GM21381 (cell line): Measurements from ENCODE around the gene DAZAP1.

Experiments used
- ATAC-seq: cut with Tn5 transposase; IDR thresholded peaks from one replicate; pipeline ENCODE4 v1.9.1; 2021; ENCODE audit warnings: mild to moderate bottlenecking, moderate library complexity; ENCODE audit not compliant: unreplicated experiment

The DAZAP1 gene

DNA sequence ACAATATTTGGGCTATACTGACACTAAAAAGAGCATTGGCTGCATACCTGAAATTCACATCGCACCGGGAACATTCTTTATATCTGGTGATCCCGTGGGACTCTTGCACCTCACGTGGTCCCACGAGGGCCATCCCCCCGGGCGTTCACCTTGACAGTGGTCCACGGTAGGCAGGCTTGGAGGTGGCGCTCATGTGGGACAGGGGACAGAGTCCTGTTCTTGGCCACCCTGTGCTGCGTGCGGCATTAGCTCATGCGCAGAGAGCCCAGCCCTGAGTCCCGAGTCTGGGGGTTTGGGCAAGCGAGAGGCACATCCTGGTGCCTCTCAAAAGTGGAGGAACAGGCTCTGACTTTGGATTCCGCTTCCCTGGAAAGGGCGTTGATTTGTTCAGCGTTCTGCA, 13.5 kb upstream of the DAZAP1 start:
- ATAC-seq = no peak

GRCh38 chr19:1394252-1395193, 12.9 kb upstream of the DAZAP1 start:
- ATAC-seq = no peak

- ATAC-seq = no peak
Measured at GRCh38 chr19:1395194-1396018, 12.0 kb upstream of the DAZAP1 start.

DNA sequence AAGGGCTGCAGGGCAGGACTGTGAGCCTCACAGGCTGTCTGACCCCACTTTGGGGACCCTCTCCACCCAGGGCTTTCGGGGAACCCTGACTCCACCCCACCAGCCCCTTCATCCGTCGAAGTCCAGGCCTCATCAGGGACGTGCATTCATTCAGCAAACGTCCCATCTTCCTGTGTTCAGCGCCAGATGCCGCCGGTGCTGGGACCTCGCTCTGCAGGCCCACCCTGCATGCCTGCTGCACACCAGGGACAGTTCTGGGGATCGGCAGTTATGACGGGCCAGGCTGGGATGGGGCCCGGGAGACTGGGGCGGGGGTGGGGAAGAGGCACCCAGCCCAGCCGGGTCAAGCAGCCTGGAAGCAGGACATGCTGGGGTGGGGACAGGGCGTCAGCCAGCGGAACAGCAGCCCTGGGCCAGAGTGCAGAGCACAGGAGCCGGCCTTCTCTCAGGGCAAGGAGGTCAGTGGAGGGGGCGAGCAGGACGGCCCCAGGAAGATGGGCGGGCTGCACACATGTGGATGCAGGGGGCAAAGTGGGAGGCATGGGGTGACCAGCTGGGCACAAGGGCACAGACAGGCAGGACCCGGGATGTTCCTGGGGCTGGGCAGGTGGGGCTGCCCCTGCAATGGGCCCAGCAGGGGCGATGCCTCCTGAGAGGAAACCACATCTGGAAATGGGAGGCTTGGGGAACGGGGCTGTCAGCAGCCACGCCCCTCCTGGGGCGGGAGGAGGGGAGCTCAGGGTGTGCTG, 11.2 kb upstream of the DAZAP1 start:
- no peak for ATAC-seq

- ATAC-seq = no peak
Measured at GRCh38 chr19:1396768-1397679, 10.4 kb upstream of the DAZAP1 start.

DNA sequence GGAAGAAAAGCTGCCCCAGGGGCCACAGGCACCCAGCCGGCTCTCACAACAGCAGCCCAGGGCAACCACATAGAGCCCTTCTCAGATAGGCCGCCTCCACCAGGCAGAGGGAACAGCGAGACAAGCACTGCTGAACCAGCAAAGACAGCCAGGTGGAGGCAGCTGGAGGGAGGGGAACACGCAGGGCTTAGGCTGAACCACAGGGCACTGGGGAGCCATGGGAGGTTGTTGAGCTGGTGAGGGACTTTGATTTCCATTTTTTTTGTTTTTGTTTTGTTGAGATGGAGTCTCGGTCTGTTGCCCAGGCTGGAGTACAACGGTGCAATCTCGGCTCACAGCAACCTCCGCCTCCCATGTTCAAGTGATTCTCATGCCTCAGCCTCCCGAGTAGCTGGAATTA, 9.5 kb upstream of the DAZAP1 start:
- no peak for ATAC-seq

DNA sequence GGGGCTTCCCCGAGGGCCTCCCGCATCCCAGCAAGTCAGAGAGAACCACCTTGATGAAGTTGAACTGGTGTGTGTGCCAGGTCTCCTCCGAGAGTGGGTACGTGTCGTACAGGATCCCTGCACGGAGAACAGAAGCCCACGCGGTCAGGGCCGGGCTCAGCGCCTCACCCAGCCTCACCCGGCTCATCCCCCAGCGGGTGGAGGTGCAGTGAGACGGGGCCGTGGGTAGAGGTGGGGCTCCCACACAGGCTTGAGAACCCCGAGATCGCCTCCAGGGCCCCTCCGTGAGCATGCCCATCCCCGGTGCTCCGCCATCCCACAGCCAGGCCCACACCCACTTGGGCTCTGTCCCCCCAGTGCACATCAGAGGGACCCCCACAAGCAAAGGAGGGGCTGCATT, 8.3 kb upstream of the DAZAP1 start:
- no peak for ATAC-seq

DNA sequence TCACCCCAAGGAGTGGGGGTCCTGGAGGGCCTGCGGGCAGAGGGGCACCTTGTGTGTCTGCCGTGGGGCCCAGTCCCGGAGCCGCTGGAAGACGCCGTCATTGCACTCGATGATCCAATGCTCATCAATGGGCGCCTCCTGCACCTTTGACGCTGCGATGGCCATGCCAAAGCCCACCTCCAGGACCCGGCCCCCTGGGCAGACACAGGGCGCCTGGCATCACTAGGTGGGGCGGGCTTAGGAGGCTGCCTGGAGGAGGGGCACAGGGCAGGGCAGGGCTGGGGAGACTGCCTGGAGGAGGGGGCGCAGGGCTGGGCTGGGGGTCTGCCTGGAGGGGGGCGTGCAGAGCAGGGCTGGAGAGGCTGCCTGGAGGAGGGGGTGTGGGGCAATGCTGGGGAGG, 7.6 kb upstream of the DAZAP1 start:
- no peak for ATAC-seq

GRCh38 chr19:1400281-1401137, 6.9 kb upstream of the DAZAP1 start:
- no peak for ATAC-seq

DNA sequence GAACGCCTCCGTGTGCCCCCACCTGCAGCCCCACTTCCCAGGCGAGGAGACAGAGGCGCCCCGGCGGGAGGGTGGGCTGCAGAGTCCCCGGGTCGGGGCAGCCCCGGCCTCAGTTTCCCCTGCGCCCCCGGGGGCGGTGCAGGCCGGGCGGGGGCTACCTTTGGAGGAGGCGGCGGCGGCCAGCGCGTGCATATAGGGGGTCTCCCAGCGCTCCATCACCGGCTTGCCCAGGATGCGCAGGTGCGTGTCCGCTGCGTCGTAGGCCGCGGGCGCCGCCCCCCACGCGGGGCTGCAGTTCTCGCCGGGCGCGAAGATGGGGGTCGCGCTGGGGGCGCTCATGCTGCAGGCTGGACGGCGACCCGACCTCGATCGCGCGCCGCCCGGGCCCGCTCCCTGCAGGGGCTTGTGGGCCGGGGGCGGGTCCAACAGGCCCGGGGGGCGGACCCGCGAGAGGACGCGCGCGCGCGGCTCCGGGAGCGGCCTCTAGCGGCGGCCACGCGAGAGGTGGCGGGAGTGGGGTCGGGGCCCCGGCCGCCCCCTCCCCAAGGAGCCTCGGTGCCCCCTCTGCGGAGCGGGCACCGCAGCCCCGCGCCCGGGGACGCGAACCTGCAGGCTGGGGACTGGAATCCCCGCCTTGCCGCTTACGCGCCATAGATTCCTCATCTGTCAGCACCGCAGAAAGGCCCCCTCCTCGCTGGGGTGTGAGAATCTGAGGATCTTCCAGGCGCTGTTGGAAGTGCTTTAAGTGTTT, 6.1 kb upstream of the DAZAP1 start, which contains the start of gene GAMT:
Gene GAMT (minus strand): TSS at position 405 of the 751 bp plus-strand sequence. CDS start 66 bp downstream, at position 339.
- no peak for ATAC-seq

- no peak for ATAC-seq
Measured at GRCh38 chr19:1401889-1402217, 5.5 kb upstream of the DAZAP1 start.

GRCh38 chr19:1402411-1403070, 4.8 kb upstream of the DAZAP1 start:
- no peak for ATAC-seq

DNA sequence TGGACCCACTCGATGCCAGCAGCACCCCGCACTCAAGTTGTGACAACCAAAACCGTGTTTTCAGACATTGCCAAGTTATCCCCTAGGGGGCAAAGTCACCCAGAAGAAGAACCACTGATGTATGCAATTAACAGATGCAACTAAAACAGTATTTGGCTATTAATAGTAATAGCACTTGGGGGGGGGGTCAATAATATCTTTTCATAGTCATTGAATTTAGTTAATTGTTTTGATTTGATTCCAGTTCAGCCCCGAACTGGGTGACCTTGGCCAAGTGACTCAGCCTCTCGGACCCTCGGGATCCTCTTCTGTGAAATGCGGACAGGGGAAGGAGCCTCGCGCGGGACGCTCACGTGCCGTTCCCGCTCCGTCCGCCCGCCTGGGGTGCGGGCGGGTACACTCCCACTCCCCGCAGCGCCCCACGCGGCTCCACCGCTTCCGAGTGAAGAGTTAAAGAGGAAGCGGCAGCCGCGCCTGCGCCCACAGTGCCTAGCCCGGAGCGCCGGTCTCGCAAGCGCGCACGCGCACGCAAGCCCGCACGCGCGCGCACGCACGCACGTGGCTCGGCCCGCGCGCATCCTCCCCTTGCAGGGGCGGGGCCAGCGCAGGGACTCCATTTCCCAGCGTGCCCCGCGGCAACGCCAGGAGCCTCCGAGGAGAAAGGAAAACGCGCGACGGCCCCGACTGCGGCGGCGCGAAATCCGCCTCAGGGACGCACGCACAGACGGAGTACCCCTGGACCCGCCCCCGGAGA, 435 bp upstream of the DAZAP1 start:
- peak; percentile 77 for ATAC-seq

- ATAC-seq = no peak
Measured at GRCh38 chr19:1408300-1409203, 1.2 kb downstream of the DAZAP1 start.

DNA sequence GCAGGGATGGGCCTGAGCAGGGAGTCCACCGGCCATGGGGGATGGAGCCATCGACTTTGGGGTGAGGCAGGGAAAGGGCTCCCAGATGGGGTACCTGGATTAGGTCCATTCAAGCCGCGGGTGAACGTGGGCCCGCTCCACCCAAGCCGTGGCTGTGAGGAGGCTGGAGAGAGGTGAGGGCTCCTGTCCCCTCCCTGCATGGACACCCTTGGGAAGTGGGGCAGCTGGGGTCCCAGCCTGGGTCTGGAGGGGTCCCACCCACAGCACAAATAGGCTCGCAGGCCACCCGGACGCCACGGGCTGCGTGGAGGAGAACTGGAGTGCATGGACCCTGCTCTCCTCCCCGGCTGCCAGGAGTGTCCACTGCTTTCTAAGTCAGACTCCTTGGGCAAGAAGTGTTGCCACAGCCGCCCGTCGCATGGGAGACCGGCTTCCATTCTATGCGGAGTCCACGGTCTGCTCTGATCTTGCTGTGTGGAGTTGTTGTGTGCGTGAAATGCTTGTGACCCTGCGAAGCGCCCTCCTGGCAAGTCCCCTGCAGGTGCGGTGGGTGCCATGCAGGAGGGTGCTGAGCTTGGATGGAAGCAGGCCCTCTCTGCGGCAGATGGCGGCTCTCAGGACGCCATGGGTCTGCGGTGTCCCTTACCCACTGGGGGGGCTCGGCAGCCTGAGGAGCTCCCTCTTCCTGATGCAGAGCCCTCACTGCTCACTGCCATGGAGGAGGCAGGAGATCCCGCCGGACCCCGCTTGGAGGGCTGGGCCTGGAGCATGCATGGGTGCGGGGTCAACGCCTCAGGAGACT, 2.0 kb downstream of the DAZAP1 start:
- no peak for ATAC-seq
